BLaER1 treated with 17β-estradiol and CSF1 and Interleukin-3, amounts not matched to agents 10 nM and 100 nM (cell line): ENCODE data around the gene OSTC.

Source experiments
- H3K27ac ChIP-seq, 11 experiments: shearing (Covaris generic); formaldehyde crosslinking; 2 replicates each; pipeline ENCODE4 v1.8.1; 2022
- H3K27me3 ChIP-seq, 11 experiments: shearing (Covaris generic); formaldehyde crosslinking; 2 replicates each; pipeline ENCODE4 v1.8.1; 2022
- H3K36me3 ChIP-seq, 11 experiments: shearing (Covaris generic); formaldehyde crosslinking; 2 replicates each; pipeline ENCODE4 v1.8.1; 2022
- H3K4me1 ChIP-seq, 10 experiments: shearing (Covaris generic); formaldehyde crosslinking; 2 replicates each; pipeline ENCODE4 v1.8.1; 2022
- H3K4me2 ChIP-seq, 11 experiments: shearing (Covaris generic); formaldehyde crosslinking; 2 replicates each; pipeline ENCODE4 v1.8.1; 2022
- H3K4me3 ChIP-seq, 10 experiments: shearing (Covaris generic); formaldehyde crosslinking; 2 replicates each; pipeline ENCODE4 v1.8.1; 2022
- H3K9ac ChIP-seq, 11 experiments: shearing (Covaris generic); formaldehyde crosslinking; 2 replicates each; pipeline ENCODE4 v1.8.1; 2022
- H3K9me3 ChIP-seq, 11 experiments: shearing (Covaris generic); formaldehyde crosslinking; replicated peaks in 1 of 11; 2 replicates each; pipeline ENCODE4 v1.8.1; 2022
- H4K20me1 ChIP-seq, 11 experiments: shearing (Covaris generic); formaldehyde crosslinking; 2 replicates each; pipeline ENCODE4 v1.8.1; 2022
- Cebpa-rat ChIP-seq, 11 experiments: shearing (Covaris generic); IDR thresholded peaks; 2 replicates each; pipeline ENCODE4 v1.8.1; 2022

The OSTC gene

DNA sequence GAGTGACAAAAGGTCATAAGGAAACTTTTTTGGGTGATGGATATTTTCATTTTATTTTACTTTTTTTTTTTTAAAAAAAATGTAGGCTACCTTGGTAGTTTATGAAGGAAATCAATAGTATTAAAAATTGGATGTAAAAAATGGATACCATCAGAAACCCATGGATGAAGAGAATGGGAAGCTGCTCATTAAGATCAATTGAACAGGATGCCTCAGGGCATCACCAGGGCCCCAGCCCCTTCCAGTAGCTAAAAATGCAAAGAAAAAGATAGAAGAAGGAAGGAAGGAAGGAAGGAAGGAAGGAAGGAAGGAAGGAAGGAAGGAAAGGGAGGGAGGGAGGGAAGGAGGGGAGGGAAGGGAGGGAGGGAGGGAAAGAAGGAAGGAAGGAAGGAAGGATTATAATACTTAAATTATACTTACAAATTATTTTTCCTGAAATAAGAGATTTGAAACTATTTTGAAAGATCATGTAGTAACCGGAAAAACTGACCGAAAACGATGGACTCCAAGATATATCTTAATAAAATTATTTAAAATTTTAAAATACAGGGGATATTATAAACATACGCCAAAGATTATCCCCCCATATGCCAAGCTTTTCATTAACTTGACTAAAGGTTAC lies 24.1 kb downstream of the OSTC start:
- Histone ChIP-seq H3K27ac (no peak overlapping the region), H3K9ac (no peak overlapping the region), H3K27me3 (no peaks in the 10 kb centered on the region), H4K20me1 (no peaks in the 10 kb centered on the region), H3K4me3 (no peak overlapping the region), H3K4me2 (no peak overlapping the region), H3K36me3 (peaks cover 27 to 80% (median 51%) of the 10 kb centered on the region in 11 experiments; a peak in 21 of 22 replicates), H3K9me3 (no peaks in the 10 kb centered on the region), H3K4me1 (no peaks in the 10 kb centered on the region)
- no peak for TF ChIP-seq Cebpa-rat (IDR thresholded peaks at IDR 0.05)

GRCh38 chr4:108681321-108681809 lies 31.0 kb downstream of the OSTC start:
- Histone ChIP-seq H3K9me3 (no peaks in the 10 kb centered on the region), H4K20me1 (no peaks in the 10 kb centered on the region), H3K4me1 (peaks cover 0 to 26% (median 3%) of the 10 kb centered on the region in 10 experiments; a peak in 9 of 20 replicates), H3K36me3 (peaks cover 0 to 30% (median 18%) of the 10 kb centered on the region in 11 experiments; a peak in 17 of 22 replicates), H3K27me3 (no peaks in the 10 kb centered on the region), H3K9ac (no peak overlapping the region), H3K4me2 (no peak overlapping the region), H3K4me3 (no peak overlapping the region), H3K27ac (0 out of 22 replicates have a peak overlapping the region, but pooled peaks of 1 of the 11 experiments have one; percentile 29)
- TF ChIP-seq Cebpa-rat (IDR thresholded peaks at IDR 0.05): no peak

- Histone ChIP-seq H4K20me1 (no peaks in the 10 kb centered on the region), H3K4me1 (peaks cover 0 to 26% (median 3%) of the 10 kb centered on the region in 10 experiments; a peak in 9 of 20 replicates), H3K4me3 (no peak overlapping the region), H3K36me3 (peaks cover 0 to 11% (median 5%) of the 10 kb centered on the region in 11 experiments; a peak in 7 of 22 replicates), H3K4me2 (no peak overlapping the region), H3K27me3 (no peaks in the 10 kb centered on the region), H3K9ac (no peak overlapping the region), H3K27ac (no peak overlapping the region), H3K9me3 (no peaks in the 10 kb centered on the region)
- no peak for TF ChIP-seq Cebpa-rat (IDR thresholded peaks at IDR 0.05)
Observed at GRCh38 chr4:108683479-108683878, 33.1 kb downstream of the OSTC start.

GRCh38 chr4:108685036-108685686 lies 34.8 kb downstream of the OSTC start:
- no peak for TF ChIP-seq Cebpa-rat (IDR thresholded peaks at IDR 0.05)
- H3K4me2 ChIP-seq: peak overlapping the region in 4 of 11 experiments; percentile 25 to 41 (median 28); a peak in 5 of 22 replicates
- H3K4me3 ChIP-seq: no peak overlapping the region
- H3K9me3 ChIP-seq: no peaks in the 10 kb centered on the region
- no peaks in the 10 kb centered on the region for H3K36me3 ChIP-seq
- no peak overlapping the region for H3K27ac ChIP-seq
- H3K9ac ChIP-seq: no peak overlapping the region
- peaks cover 0 to 26% (median 3%) of the 10 kb centered on the region in 10 experiments; a peak in 9 of 20 replicates for H3K4me1 ChIP-seq
- H4K20me1 ChIP-seq: no peaks in the 10 kb centered on the region
- H3K27me3 ChIP-seq: no peaks in the 10 kb centered on the region

DNA sequence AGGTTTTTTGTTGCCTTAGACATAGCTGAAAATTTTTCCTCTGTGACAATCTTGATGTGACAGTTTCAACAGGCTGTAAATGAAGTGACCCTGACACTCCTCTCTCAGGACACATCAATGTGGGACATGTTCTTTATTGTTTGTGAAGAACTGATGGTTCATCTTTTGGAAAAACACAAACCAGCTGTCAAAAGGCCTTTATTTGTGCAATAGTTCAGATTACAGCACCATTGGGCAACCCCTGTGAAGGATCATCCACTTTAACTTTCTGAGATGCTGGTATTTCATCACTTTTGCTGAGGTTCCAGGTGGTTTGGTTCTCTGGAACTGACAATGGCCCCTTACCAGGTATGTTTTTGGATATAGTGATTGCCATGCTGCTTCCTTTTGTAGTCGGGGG lies 40.3 kb downstream of the OSTC start:
- Histone ChIP-seq H3K9me3 (no peaks in the 10 kb centered on the region), H3K36me3 (no peaks in the 10 kb centered on the region), H3K9ac (no peak overlapping the region), H4K20me1 (no peaks in the 10 kb centered on the region), H3K27ac (no peak overlapping the region), H3K27me3 (no peaks in the 10 kb centered on the region), H3K4me1 (peaks cover 0 to 12% (median 9%) of the 10 kb centered on the region in 10 experiments; a peak in 14 of 20 replicates), H3K4me2 (no peak overlapping the region), H3K4me3 (no peak overlapping the region)
- TF ChIP-seq Cebpa-rat (IDR thresholded peaks at IDR 0.05): no peak

DNA sequence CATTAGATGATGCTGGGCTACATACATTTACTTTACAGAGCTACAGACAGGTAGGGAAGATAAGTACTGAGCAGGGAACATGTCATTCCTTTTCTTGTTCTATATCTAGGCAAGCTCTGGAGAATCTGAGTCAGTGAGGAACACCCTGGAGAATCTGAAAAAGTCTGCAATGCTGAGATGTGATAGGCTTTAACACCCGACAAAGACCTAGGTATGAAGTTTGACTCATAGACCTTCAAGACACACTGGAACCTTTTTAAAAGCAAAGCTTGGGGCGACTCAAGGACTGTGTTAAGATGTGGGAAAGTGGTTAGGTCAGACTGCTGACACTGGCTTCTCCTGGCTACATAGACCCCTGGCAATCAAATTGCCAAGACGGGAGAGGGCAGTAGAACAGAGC lies 42.8 kb downstream of the OSTC start:
- H3K9me3 ChIP-seq: no peaks in the 10 kb centered on the region
- H3K4me3 ChIP-seq: no peak overlapping the region
- no peak overlapping the region for H3K27ac ChIP-seq
- TF ChIP-seq Cebpa-rat (IDR thresholded peaks at IDR 0.05): no peak
- H3K4me1 ChIP-seq: peaks cover 0 to 12% (median 9%) of the 10 kb centered on the region in 10 experiments; a peak in 14 of 20 replicates
- peak overlapping the region in 7 of 11 experiments; percentile 11 to 62 (median 47); a peak in 10 of 22 replicates for H3K4me2 ChIP-seq
- H4K20me1 ChIP-seq: no peaks in the 10 kb centered on the region
- H3K9ac ChIP-seq: no peak overlapping the region
- H3K36me3 ChIP-seq: no peaks in the 10 kb centered on the region
- H3K27me3 ChIP-seq: no peaks in the 10 kb centered on the region

DNA sequence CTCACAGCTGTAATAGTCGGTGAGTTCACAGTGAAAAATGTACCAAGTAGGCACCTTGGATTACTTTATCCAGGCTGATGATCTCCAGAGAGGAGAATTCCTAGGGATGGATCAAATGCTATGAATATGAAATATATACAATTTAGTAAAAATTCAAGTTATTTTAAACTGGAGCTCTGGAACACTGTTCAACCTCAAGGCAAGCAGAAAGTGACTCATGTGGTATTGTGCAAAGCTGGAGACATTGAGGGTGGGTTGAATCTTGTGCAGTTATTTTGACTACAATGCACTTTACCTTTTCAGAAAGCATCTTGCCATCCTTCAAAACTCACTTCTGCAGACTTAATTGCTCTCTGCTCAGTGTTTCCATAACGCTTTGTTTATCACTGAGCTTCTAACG lies 43.4 kb downstream of the OSTC start:
- Histone ChIP-seq H3K27ac (no peak overlapping the region), H3K9me3 (no peaks in the 10 kb centered on the region), H3K4me3 (no peak overlapping the region), H3K9ac (no peak overlapping the region), H3K36me3 (no peaks in the 10 kb centered on the region), H3K4me2 (no peak overlapping the region; a peak in 1 of 22 replicates), H3K27me3 (no peaks in the 10 kb centered on the region), H4K20me1 (no peaks in the 10 kb centered on the region), H3K4me1 (peaks cover 0 to 12% (median 9%) of the 10 kb centered on the region in 10 experiments; a peak in 14 of 20 replicates)
- TF ChIP-seq Cebpa-rat (IDR thresholded peaks at IDR 0.05): no peak

DNA sequence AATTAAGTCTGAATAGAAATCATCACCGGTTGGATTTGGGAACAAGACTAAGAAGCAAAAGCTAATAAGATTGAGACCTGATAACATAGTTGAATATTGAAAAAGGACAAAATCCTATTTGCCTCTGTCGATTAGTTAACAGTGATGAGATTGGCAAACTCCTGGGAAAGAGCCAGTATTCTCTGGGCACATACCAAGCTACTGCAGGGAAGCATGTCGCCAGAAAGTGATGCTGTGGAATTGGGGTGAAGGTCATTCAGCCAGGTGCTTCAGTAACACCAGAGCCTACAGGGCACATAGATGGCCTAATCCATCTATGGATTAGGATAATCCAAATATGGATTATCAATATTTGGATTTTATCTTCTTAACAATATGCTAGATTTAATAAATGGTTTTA lies 44.0 kb downstream of the OSTC start:
- no peak overlapping the region for H3K27ac ChIP-seq
- no peak for TF ChIP-seq Cebpa-rat (IDR thresholded peaks at IDR 0.05)

DNA sequence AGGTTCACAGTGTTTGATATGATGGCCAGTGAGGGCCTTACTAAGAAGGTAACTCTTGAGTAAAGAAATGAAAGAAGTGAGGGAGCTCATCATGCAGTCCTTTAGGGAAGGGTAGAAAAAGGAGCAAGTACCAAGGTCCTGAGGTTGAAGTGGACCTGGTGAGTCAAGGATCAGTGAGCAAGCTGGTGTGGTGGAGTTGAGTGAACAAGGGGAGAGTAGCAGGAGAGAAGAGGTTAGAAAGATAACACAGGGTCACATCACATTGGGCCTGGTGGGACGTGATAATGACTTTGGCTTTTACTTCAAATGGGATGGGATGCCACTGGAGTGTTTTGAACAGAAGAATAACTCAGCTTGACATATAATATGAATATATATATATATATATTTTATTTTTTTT lies 44.7 kb downstream of the OSTC start:
- no peaks in the 10 kb centered on the region for H3K27me3 ChIP-seq
- peaks cover 0 to 12% (median 9%) of the 10 kb centered on the region in 10 experiments; a peak in 14 of 20 replicates for H3K4me1 ChIP-seq
- no peaks in the 10 kb centered on the region for H4K20me1 ChIP-seq
- H3K27ac ChIP-seq: no peak overlapping the region
- H3K4me3 ChIP-seq: no peak overlapping the region
- no peaks in the 10 kb centered on the region for H3K9me3 ChIP-seq
- TF ChIP-seq Cebpa-rat (IDR thresholded peaks at IDR 0.05): no peak
- H3K4me2 ChIP-seq: no peak overlapping the region
- no peak overlapping the region for H3K9ac ChIP-seq
- no peaks in the 10 kb centered on the region for H3K36me3 ChIP-seq

More for the DNA sequence above, 44.0 kb downstream of the OSTC start:
- H3K4me1 ChIP-seq: peaks cover 0 to 12% (median 9%) of the 10 kb centered on the region in 10 experiments; a peak in 14 of 20 replicates
- no peaks in the 10 kb centered on the region for H3K27me3 ChIP-seq
- H3K4me2 ChIP-seq: no peak overlapping the region
- H4K20me1 ChIP-seq: no peaks in the 10 kb centered on the region
- no peak overlapping the region for H3K9ac ChIP-seq
- no peaks in the 10 kb centered on the region for H3K36me3 ChIP-seq
- H3K4me3 ChIP-seq: no peak overlapping the region
- no peaks in the 10 kb centered on the region for H3K9me3 ChIP-seq
